ENCODE measurements around the gene HBA2.

GRCh38 chr16:175011-175949, 2.6 kb downstream of the HBA2 start:
- no peak for TF ChIP-seq POLR2AphosphoS5 (IDR thresholded peaks at IDR 0.05)
- TF ChIP-seq, protein P1, sequence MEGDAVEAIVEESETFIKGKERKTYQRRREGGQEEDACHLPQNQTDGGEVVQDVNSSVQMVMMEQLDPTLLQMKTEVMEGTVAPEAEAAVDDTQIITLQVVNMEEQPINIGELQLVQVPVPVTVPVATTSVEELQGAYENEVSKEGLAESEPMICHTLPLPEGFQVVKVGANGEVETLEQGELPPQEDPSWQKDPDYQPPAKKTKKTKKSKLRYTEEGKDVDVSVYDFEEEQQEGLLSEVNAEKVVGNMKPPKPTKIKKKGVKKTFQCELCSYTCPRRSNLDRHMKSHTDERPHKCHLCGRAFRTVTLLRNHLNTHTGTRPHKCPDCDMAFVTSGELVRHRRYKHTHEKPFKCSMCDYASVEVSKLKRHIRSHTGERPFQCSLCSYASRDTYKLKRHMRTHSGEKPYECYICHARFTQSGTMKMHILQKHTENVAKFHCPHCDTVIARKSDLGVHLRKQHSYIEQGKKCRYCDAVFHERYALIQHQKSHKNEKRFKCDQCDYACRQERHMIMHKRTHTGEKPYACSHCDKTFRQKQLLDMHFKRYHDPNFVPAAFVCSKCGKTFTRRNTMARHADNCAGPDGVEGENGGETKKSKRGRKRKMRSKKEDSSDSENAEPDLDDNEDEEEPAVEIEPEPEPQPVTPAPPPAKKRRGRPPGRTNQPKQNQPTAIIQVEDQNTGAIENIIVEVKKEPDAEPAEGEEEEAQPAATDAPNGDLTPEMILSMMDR (IDR thresholded peaks at IDR 0.05) = no peak

Data from transverse colon (tissue), 4 donors.